SK-N-SH treated with all-trans-retinoic acid at 6 μM for 48 hours (cell line): ENCODE results near the gene ATP9A.

Source experiments
- ATAC-seq: fragments of 200-7000 bp; cut with Tn5 transposase; 3 replicates; pipeline ENCODE4 v1.9.1; 2020; ENCODE audit warnings: mild to moderate bottlenecking, moderate library complexity
- ARNTL ChIP-seq: fragments of 450-650 bp; formaldehyde crosslinking; IDR thresholded peaks from 2 replicates; pipeline ENCODE4 v1.5.0; 2020; ENCODE audit warnings: low read depth, mild to moderate bottlenecking, moderate library complexity, borderline replicate concordance
- CREB5 ChIP-seq: fragments of 250-450 bp; sonication (Bioruptor Pico); IDR thresholded peaks from 2 replicates; pipeline ENCODE4 v1.5.1; 2020; ENCODE audit warnings: low read depth, mild to moderate bottlenecking, moderate library complexity
- CSDC2 ChIP-seq: fragments of 250-450 bp; sonication (Bioruptor Pico); IDR thresholded peaks from 2 replicates; pipeline ENCODE4 v1.5.0; 2020; ENCODE audit warnings: mild to moderate bottlenecking, moderate library complexity
- CSRNP3 ChIP-seq: fragments of 250-450 bp; sonication (Bioruptor Pico); IDR thresholded peaks from 2 replicates; pipeline ENCODE4 v1.5.1; 2021; ENCODE audit warnings: mild to moderate bottlenecking, moderate library complexity
- ESRRG ChIP-seq: fragments of 250-450 bp; sonication (Bioruptor Pico); IDR thresholded peaks from 2 replicates; pipeline ENCODE4 v1.6.1; 2021; ENCODE audit warnings: mild to moderate bottlenecking
- GLIS3 ChIP-seq: fragments of 250-450 bp; sonication (Bioruptor Pico); IDR thresholded peaks from 2 replicates; pipeline ENCODE4 v1.5.0; 2020; ENCODE audit warnings: mild to moderate bottlenecking, moderate library complexity
- ISL1 ChIP-seq: fragments of 250-450 bp; sonication (Bioruptor Pico); IDR thresholded peaks from 2 replicates; pipeline ENCODE4 v2.1.2; 2022; ENCODE audit warnings: mild to moderate bottlenecking, moderate library complexity
- OSR1 ChIP-seq: fragments of 250-450 bp; sonication (Bioruptor Pico); IDR thresholded peaks from 2 replicates; pipeline ENCODE4 v1.8.0; 2022; ENCODE audit warnings: moderate library complexity, mild to moderate bottlenecking, inconsistent platforms
- PATZ1 ChIP-seq: fragments of 250-450 bp; sonication (Bioruptor Pico); IDR thresholded peaks from 2 replicates; pipeline ENCODE4 v1.8.0; 2020; ENCODE audit warnings: mild to moderate bottlenecking, moderate library complexity, borderline replicate concordance
- POU6F1 ChIP-seq: fragments of 250-450 bp; sonication (Bioruptor Pico); IDR thresholded peaks from 2 replicates; pipeline ENCODE4 v1.8.0; 2021; ENCODE audit warnings: low read depth, mild to moderate bottlenecking, moderate library complexity, borderline replicate concordance
- PPARA ChIP-seq: fragments of 250-450 bp; sonication (Bioruptor Pico); IDR thresholded peaks from 2 replicates; pipeline ENCODE4 v1.5.0; 2020; ENCODE audit warnings: mild to moderate bottlenecking, borderline replicate concordance
- RARB ChIP-seq: fragments of 250-450 bp; sonication (Bioruptor Pico); IDR thresholded peaks from 2 replicates; pipeline ENCODE4 v1.8.0; 2021; ENCODE audit warnings: mild to moderate bottlenecking, moderate library complexity
- SNAI2 ChIP-seq: fragments of 250-450 bp; sonication (Bioruptor Pico); IDR thresholded peaks from 2 replicates; pipeline ENCODE4 v1.5.0; 2020; ENCODE audit warnings: mild to moderate bottlenecking, moderate library complexity
- TCF4 ChIP-seq: fragments of 250-450 bp; sonication (Bioruptor Pico); IDR thresholded peaks from 2 replicates; pipeline ENCODE4 v1.8.0; 2021; ENCODE audit warnings: mild to moderate bottlenecking, moderate library complexity, borderline replicate concordance
- TOX ChIP-seq: fragments of 250-450 bp; sonication (Bioruptor Pico); IDR thresholded peaks from 2 replicates; pipeline ENCODE4 v1.8.0; 2021; ENCODE audit warnings: mild to moderate bottlenecking, moderate library complexity, borderline replicate concordance
- TSHZ2 ChIP-seq: fragments of 250-450 bp; sonication (Bioruptor Pico); IDR thresholded peaks from 2 replicates; pipeline ENCODE4 v1.5.0; 2020; ENCODE audit warnings: mild to moderate bottlenecking, moderate library complexity
- ZC3H10 ChIP-seq: fragments of 250-450 bp; sonication (Bioruptor Pico); IDR thresholded peaks from 2 replicates; pipeline ENCODE4 v1.5.1; 2021; ENCODE audit warnings: mild to moderate bottlenecking, moderate library complexity
- ZFP3 ChIP-seq: fragments of 250-450 bp; sonication (Bioruptor Pico); IDR thresholded peaks from 2 replicates; pipeline ENCODE4 v1.5.0; 2020; ENCODE audit warnings: mild to moderate bottlenecking, moderate library complexity
- ZFP30 ChIP-seq: fragments of 450-650 bp; formaldehyde crosslinking; IDR thresholded peaks from 2 replicates; pipeline ENCODE4 v1.5.0; 2022; ENCODE audit warnings: mild to moderate bottlenecking, moderate library complexity
- ZNF565 ChIP-seq: fragments of 450-650 bp; formaldehyde crosslinking; conservative IDR thresholded peaks from 2 replicates; pipeline ENCODE4 v1.5.0; 2020; ENCODE audit warnings: low read depth, mild to moderate bottlenecking, moderate library complexity
- ZNF8 ChIP-seq: fragments of 450-650 bp; formaldehyde crosslinking; IDR thresholded peaks from 2 replicates; pipeline ENCODE4 v1.5.0; 2020; ENCODE audit warnings: mild to moderate bottlenecking, moderate library complexity

Gene ATP9A

GRCh38 chr20:51584116-51584515 lies 184.1 kb downstream of the ATP9A start:
- TF ChIP-seq ZC3H10 (CRISPR knock-in tag) (no peak), TOX (no peak), RARB (CRISPR knock-in tag) (no peak)
- ATAC-seq = no peak

- no peak for ATAC-seq
- TF ChIP-seq TOX (no peak), ZFP3 (CRISPR knock-in tag) (no peak), ESRRG (CRISPR knock-in tag) (no peak), ZNF565 (CRISPR knock-in tag) (no peak), TSHZ2 (no peak), CSDC2 (CRISPR knock-in tag) (no peak), CSRNP3 (no peak), POU6F1 (CRISPR knock-in tag) (no peak), ZNF8 (CRISPR knock-in tag) (no peak), TCF4 (no peak), ISL1 (CRISPR knock-in tag) (no peak), CREB5 (CRISPR knock-in tag) (no peak), ZC3H10 (CRISPR knock-in tag) (no peak)
Measured at GRCh38 chr20:51583499-51583898, 184.7 kb downstream of the ATP9A start.

- no peak for ATAC-seq
- TF ChIP-seq SNAI2 (CRISPR knock-in tag) = no peak
- no peak for TF ChIP-seq OSR1 (CRISPR knock-in tag)
- TF ChIP-seq PPARA (CRISPR knock-in tag) = no peak
- TF ChIP-seq CSRNP3 = no peak
- TF ChIP-seq ZC3H10 (CRISPR knock-in tag) = no peak
- no peak for TF ChIP-seq CSDC2 (CRISPR knock-in tag)
- TF ChIP-seq TSHZ2 = no peak
- no peak for TF ChIP-seq ARNTL
- no peak for TF ChIP-seq GLIS3 (CRISPR knock-in tag)
- TF ChIP-seq CREB5 (CRISPR knock-in tag) = no peak
- no peak for TF ChIP-seq PATZ1
- no peak for TF ChIP-seq ZNF565 (CRISPR knock-in tag)
- no peak for TF ChIP-seq POU6F1 (CRISPR knock-in tag)
- no peak for TF ChIP-seq ZFP30
- TF ChIP-seq ZNF8 (CRISPR knock-in tag) = no peak
Measured at GRCh38 chr20:51583073-51583472, 185.1 kb downstream of the ATP9A start.
